PFSK-1 (cell line): ENCODE measurements around the gene CC2D1B.

Experiments
- FOXP2 ChIP-seq: optimal IDR thresholded peaks from 2 replicates; pipeline ENCODE3; 2011; ENCODE audit warnings: borderline replicate concordance, control low read depth, inconsistent platforms; ENCODE audit not compliant: insufficient read depth; ENCODE audit errors: extremely low read length, extremely low read depth
- POLR2AphosphoS5 ChIP-seq: IDR thresholded peaks from 2 replicates; pipeline ENCODE4 v1.6.1; 2012; ENCODE audit warnings: low read depth, mild to moderate bottlenecking, control low read depth, low read length, moderate library complexity
- SIN3A ChIP-seq: IDR thresholded peaks from 2 replicates; pipeline ENCODE4 v1.6.1; 2012; ENCODE audit warnings: mild to moderate bottlenecking, low read length, moderate library complexity, borderline replicate concordance; ENCODE audit not compliant: insufficient read depth
- TAF1 ChIP-seq: IDR thresholded peaks from 2 replicates; pipeline ENCODE4 v1.6.1; 2012; ENCODE audit warnings: low read length, control low read depth, borderline replicate concordance; ENCODE audit not compliant: insufficient read depth
- TF ChIP-seq, protein P1 (sequence below), 2 experiments: IDR thresholded peaks; 2 replicates each; pipeline versions ENCODE4 v1.6.1 to v1.8.0; 2011 to 2012; ENCODE audit warnings: low read depth in 2 of 2, low read length in 2 of 2, control low read depth in 1 of 2, inconsistent platforms in 1 of 2, mild to moderate bottlenecking in 1 of 2, moderate library complexity in 1 of 2; ENCODE audit not compliant: insufficient read depth in 1 of 2

CC2D1B gene

DNA sequence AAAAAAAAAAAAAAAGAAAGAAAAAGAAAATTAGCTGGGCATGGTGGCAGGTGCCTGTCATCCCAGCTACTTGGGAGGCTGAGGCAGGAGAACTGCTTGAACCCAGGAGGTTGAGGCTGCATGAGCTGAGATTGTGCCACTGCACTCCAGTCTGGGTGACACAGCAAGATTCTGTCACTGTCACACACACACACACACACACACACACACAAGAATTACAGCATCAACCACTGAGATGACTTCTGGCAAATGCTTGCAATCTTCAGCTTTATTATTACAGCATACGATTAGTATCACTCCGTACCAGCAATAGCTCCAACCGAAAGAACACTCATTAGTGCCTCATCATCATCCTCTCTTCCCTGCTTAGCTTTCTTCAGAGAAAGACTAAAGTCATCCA, 33.6 kb upstream of the CC2D1B start:
- TF ChIP-seq, protein P1, sequence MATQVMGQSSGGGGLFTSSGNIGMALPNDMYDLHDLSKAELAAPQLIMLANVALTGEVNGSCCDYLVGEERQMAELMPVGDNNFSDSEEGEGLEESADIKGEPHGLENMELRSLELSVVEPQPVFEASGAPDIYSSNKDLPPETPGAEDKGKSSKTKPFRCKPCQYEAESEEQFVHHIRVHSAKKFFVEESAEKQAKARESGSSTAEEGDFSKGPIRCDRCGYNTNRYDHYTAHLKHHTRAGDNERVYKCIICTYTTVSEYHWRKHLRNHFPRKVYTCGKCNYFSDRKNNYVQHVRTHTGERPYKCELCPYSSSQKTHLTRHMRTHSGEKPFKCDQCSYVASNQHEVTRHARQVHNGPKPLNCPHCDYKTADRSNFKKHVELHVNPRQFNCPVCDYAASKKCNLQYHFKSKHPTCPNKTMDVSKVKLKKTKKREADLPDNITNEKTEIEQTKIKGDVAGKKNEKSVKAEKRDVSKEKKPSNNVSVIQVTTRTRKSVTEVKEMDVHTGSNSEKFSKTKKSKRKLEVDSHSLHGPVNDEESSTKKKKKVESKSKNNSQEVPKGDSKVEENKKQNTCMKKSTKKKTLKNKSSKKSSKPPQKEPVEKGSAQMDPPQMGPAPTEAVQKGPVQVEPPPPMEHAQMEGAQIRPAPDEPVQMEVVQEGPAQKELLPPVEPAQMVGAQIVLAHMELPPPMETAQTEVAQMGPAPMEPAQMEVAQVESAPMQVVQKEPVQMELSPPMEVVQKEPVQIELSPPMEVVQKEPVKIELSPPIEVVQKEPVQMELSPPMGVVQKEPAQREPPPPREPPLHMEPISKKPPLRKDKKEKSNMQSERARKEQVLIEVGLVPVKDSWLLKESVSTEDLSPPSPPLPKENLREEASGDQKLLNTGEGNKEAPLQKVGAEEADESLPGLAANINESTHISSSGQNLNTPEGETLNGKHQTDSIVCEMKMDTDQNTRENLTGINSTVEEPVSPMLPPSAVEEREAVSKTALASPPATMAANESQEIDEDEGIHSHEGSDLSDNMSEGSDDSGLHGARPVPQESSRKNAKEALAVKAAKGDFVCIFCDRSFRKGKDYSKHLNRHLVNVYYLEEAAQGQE (IDR thresholded peaks at IDR 0.05; ENCODE audit: insufficient read depth in 1 of 2, low read depth in 2 of 2, low read length in 2 of 2), result no peak
- TF ChIP-seq SIN3A, result no peak
- no peak for TF ChIP-seq TAF1
- no peak for TF ChIP-seq POLR2AphosphoS5
- no peak for TF ChIP-seq FOXP2

GRCh38 chr1:52393174-52393573, 27.2 kb upstream of the CC2D1B start:
- TF ChIP-seq, protein P1 (IDR thresholded peaks at IDR 0.05; ENCODE audit: insufficient read depth in 1 of 2, low read depth in 2 of 2, low read length in 2 of 2), result no peak
- TF ChIP-seq FOXP2 (no peak), TAF1 (no peak)

GRCh38 chr1:52386458-52386857, 20.5 kb upstream of the CC2D1B start:
- TF ChIP-seq, protein P1 (IDR thresholded peaks at IDR 0.05; ENCODE audit: insufficient read depth in 1 of 2, low read depth in 2 of 2, low read length in 2 of 2), result no peak
- TF ChIP-seq FOXP2, result no peak
- TF ChIP-seq SIN3A, result no peak
- TF ChIP-seq TAF1, result no peak
- TF ChIP-seq POLR2AphosphoS5, result no peak

- TF ChIP-seq SIN3A, result no peak
- TF ChIP-seq POLR2AphosphoS5, result no peak
- TF ChIP-seq, protein P1 (IDR thresholded peaks at IDR 0.05; ENCODE audit: insufficient read depth in 1 of 2, low read depth in 2 of 2, low read length in 2 of 2), result no peak
- TF ChIP-seq FOXP2, result no peak
- TF ChIP-seq TAF1, result no peak
Measured at GRCh38 chr1:52385376-52385775, 19.4 kb upstream of the CC2D1B start.
